ENCODE measurements around the gene MICAL2. TPM values are rescaled to one million over a fixed set of nuclear protein-coding genes. Genes with fewer than 3 reads are reported as not detected.

The MICAL2 gene
- total and polyA plus RNA-seq, 2 of the 8 experiments (the other 6 are each of a cell fraction or from before 2014, with no cell fraction given) = 1.3 to 4.1 TPM

DNA sequence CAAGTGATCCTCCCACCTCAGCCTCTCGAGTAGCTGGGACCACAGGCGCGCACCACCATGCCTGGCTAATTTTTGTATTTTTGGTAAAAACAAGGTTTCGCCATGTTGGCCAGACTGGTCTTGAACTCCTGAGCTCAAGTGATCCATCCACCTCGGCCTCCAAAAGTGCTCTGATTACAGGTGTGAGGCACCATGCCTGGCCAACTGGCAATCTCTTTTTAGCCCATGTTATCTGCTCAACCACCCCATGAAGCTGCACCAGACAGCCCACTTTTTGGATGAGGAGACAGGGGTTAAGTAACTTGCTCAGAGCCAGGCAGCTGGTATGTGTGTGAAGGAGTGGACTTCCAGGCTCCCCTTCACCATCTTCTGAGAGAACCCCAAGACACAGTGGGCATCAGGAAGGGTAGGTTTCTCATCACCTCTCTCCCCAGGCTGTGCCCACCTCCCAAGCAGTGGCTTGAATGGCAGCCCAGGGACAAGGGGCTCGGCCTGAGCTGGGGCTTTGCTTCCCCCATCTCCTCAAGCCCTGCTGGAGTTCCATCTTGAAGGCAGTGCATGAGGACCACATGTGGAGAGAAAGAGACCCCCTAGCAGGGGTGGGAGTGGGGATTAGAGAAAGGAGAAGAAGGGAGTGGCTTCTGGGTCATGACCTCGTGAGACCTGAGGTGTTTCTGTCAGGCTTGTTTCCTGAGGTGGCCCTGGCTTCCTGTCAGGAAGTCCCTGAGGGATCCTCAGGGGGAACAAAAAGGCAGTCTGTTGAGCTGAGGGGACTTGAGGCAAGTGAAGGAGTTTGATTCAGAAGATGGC is 179.5 kb downstream of the MICAL2 start:
- Histone ChIP-seq H3K4me2 (ENCODE audit: insufficient read depth in 1 of 2, low read depth in 2 of 2, low read length in 2 of 2) (no peak overlapping the region), H3K4me3 (ENCODE audit: extremely low read depth in 1 of 4, insufficient read depth in 2 of 4, low read depth in 3 of 4, low read length in 4 of 4) (no peak overlapping the region), H3K18ac (ENCODE audit: extremely low read depth, low read length) (no peak overlapping the region), H2AFZ (ENCODE audit: low read length) (no peak overlapping the region), H4K8ac (ENCODE audit: extremely low read depth, insufficient read depth, low read length) (no peak overlapping the region), H2BK20ac (ENCODE audit: low read length) (no peak overlapping the region), H3K23me2 (ENCODE audit: low read depth, low read length) (peaks cover 1% of the 10 kb centered on the region; the same call in 1 of the 2 replicates), H3K27me3 (replicated peaks in 1 of 4; ENCODE audit: control insufficient read depth in 3 of 4, extremely low read depth in 1 of 4, insufficient read depth in 3 of 4, low read length in 3 of 4) (no peaks in the 10 kb centered on the region), H4K91ac (replicated peaks; ENCODE audit: insufficient read length, low read length) (no peak overlapping the region), H2BK120ac (replicated peaks; ENCODE audit: low read depth, low read length) (no peak overlapping the region), H3K4ac (replicated peaks; ENCODE audit: insufficient read length, low read depth, low read length) (no peak overlapping the region), H3K14ac (ENCODE audit: insufficient read length) (no peak overlapping the region), H3K79me2 (ENCODE audit: control insufficient read depth in 1 of 2, insufficient read depth in 2 of 2, low read length in 2 of 2) (no peaks in the 10 kb centered on the region), H3K27ac (ENCODE audit: low read depth, low read length) (no peak overlapping the region), H3K36me3 (ENCODE audit: control insufficient read depth in 2 of 4, insufficient read depth in 4 of 4, low read length in 3 of 4) (no peaks in the 10 kb centered on the region), H3K9me3 (ENCODE audit: insufficient read depth in 2 of 2, low read depth in 1 of 2, low read length in 1 of 2) (no peaks in the 10 kb centered on the region), H2BK5ac (ENCODE audit: low read depth, low read length) (no peak overlapping the region), H2BK15ac (ENCODE audit: low read length) (no peak overlapping the region), H3K79me1 (ENCODE audit: low read depth, low read length) (no peaks in the 10 kb centered on the region), H3K23ac (ENCODE audit: insufficient read length) (no peak overlapping the region), H2AK5ac (ENCODE audit: low read depth, low read length) (no peak overlapping the region), H4K20me1 (replicated peaks in 1 of 2; ENCODE audit: control insufficient read depth in 1 of 2, insufficient read depth in 2 of 2, low read length in 2 of 2) (no peaks in the 10 kb centered on the region), H3K56ac (replicated peaks; ENCODE audit: insufficient read length, low read depth, low read length) (no peak overlapping the region), H3K9ac (replicated peaks in 1 of 4; ENCODE audit: extremely low read depth in 1 of 4, low read depth in 3 of 4, low read length in 3 of 4) (no peak overlapping the region), H2BK12ac (ENCODE audit: low read depth, low read length) (no peak overlapping the region), H3K4me1 (replicated peaks in 1 of 4; ENCODE audit: control insufficient read depth in 3 of 4, insufficient read depth in 4 of 4, low read length in 3 of 4) (peaks cover 0 to 4% (median 3%) of the 10 kb centered on the region in 4 experiments; a peak in 3 of 7 replicates), H4K5ac (ENCODE audit: insufficient read length, low read depth, low read length) (no peak overlapping the region)
- DNase-seq (ENCODE audit: low read depth in 1 of 2, low spot score in 2 of 2) (peak in 1 of 2 experiments; percentile 28), FAIRE-seq (no peak)
- 95% methylated on average over 7 of the region's 7 CpGs; no CpG with 5 or more reads in 1 of the 2 experiments for WGBS, 2 experiments (ENCODE audit: extremely low coverage in 1 of 2, insufficient coverage in 1 of 2, insufficient read length in 1 of 2, insufficient replicate concordance in 2 of 2, low coverage in 1 of 2, low lambda C conversion rate in 2 of 2, missing lambda C conversion rate in 1 of 2)
- ChIA-PET POLR2A (ENCODE audit: partially characterized antibody) (interaction anchor here (0.8 kb wide), 1 partner anchor 12 kb away, joined by 4 read pairs; no protein-coding TSS in a partner anchor), CTCF (ENCODE audit: partially characterized antibody) (interaction anchor here (0.7 to 6.2 kb wide), 41 partner anchors 7 to 920 kb away, joined by 3 to 71 read pairs (median 6); partner anchors contain the start of gene PARVA)
- TF ChIP-seq CREB1 (IDR thresholded peaks at IDR 0.05) = no peak
- TF ChIP-seq CTBP2 (IDR thresholded peaks at IDR 0.05; ENCODE audit: borderline replicate concordance, insufficient read depth, insufficient read length, low read length) = no peak
- no peak for TF ChIP-seq BRCA1 (IDR thresholded peaks at IDR 0.05; ENCODE audit: low read depth, low read length)
- no peak for TF ChIP-seq CHD2 (IDR thresholded peaks at IDR 0.05; ENCODE audit: low read length)
- no peak for TF ChIP-seq TCF12 (IDR thresholded peaks at IDR 0.05; ENCODE audit: low read depth, low read length)
- TF ChIP-seq ATF3 (IDR thresholded peaks at IDR 0.05; ENCODE audit: insufficient read depth, low read depth, low read length) = no peak
- no peak for TF ChIP-seq POLR2A (IDR thresholded peaks at IDR 0.05; ENCODE audit: control extremely low read depth in 1 of 2, low read depth in 2 of 2, low read length in 2 of 2)
- TF ChIP-seq YY1 (IDR thresholded peaks at IDR 0.05; ENCODE audit: low read depth, low read length) = no peak
- TF ChIP-seq NRF1 (IDR thresholded peaks at IDR 0.05; ENCODE audit: low read depth, low read length) = no peak

Measured in H1 (cell line).